Tibial artery (tissue), 4 donors: Measurements from ENCODE around the gene FILIP1.

ENCODE experiments used
- DNase-seq, 2 donors: peaks; one replicate each; pipeline ENCODE4 v3.0.0-alpha.2; 2019
- H3K27ac ChIP-seq, 2 donors: fragments of 200-600 bp; sonication (generic) in 1 of 2; 1 replicate in 1 of 2; 2 replicates in 1 of 2; pipeline ENCODE4 v1.5.1; 2018 to 2019; ENCODE audit warnings: mild to moderate bottlenecking in 1 of 2
- H3K27me3 ChIP-seq, 2 donors: fragments of 200-600 bp; sonication (generic) in 1 of 2; one replicate each; pipeline versions ENCODE4 v1.5.1 to v1.6.0; 2016 to 2019
- H3K36me3 ChIP-seq, 3 donors: fragments of 200-600 bp; sonication (generic) in 2 of 3; one replicate each; pipeline ENCODE4 v1.5.1; 2016 to 2019; ENCODE audit warnings: mild to moderate bottlenecking in 2 of 3
- H3K4me1 ChIP-seq, 4 donors: fragments of 200-600 bp; sonication (generic) in 2 of 4; 1 replicate in 3 of 4; 2 replicates in 1 of 4; pipeline ENCODE4 v1.5.1; 2016 to 2019
- H3K4me3 ChIP-seq, 2 donors: fragments of 200-600 bp; sonication (generic) in 1 of 2; 1 replicate in 1 of 2; 2 replicates in 1 of 2; pipeline ENCODE4 v1.5.1; 2018 to 2019; ENCODE audit warnings: mild to moderate bottlenecking in 2 of 2
- H3K9me3 ChIP-seq, 3 donors: fragments of 200-600 bp; sonication (generic) in 1 of 3; one replicate each; pipeline ENCODE4 v1.5.1; 2016 to 2019
- CTCF ChIP-seq, 2 experiments: fragments of 200-600 bp in 1 of 2; fragments of 450-650 bp in 1 of 2; IDR thresholded peaks; one replicate each; pipeline ENCODE4 v1.5.1; 2017 to 2019; ENCODE audit warnings: antibody characterized with exemption in 2 of 2, mild to moderate bottlenecking in 1 of 2, moderate library complexity in 1 of 2
- intact Hi-C: fragments of 100-400 bp; cut with DNase I; formaldehyde crosslinking; loops from one replicate; pipeline ENCODE4 v1.15.0; 2023; ENCODE audit warnings: low total_unique reads

FILIP1 gene

GRCh38 chr6:75246386-75246785 is 247.2 kb downstream of the FILIP1 start:
- Histone ChIP-seq H3K9me3 (no peaks in the 10 kb centered on the region), H3K27me3 (no peaks in the 10 kb centered on the region), H3K36me3 (no peaks in the 10 kb centered on the region), H3K27ac (no peak overlapping the region), H3K4me1 (peaks cover 0 to 23% (median 6%) of the 10 kb centered on the region in 4 donors), H3K4me3 (no peak overlapping the region)
- intact Hi-C loops, result no loop called here
- no peak for TF ChIP-seq CTCF (IDR thresholded peaks at IDR 0.05)
- DNase-seq, result no peak

GRCh38 chr6:75244063-75244584 is 249.5 kb downstream of the FILIP1 start:
- Histone ChIP-seq H3K27me3 (no peaks in the 10 kb centered on the region), H3K9me3 (no peaks in the 10 kb centered on the region), H3K27ac (peak overlapping the region; percentile 83 to 86), H3K4me3 (peak overlapping the region; percentile 62 to 64), H3K4me1 (peaks cover 0 to 31% (median 11%) of the 10 kb centered on the region in 4 donors), H3K36me3 (peaks cover 8 to 11% (median 10%) of the 10 kb centered on the region in 3 donors)
- no peak for TF ChIP-seq CTCF (IDR thresholded peaks at IDR 0.05)
- intact Hi-C loops, result no loop called here
- DNase-seq, result no peak

- H3K27me3 ChIP-seq, result no peaks in the 10 kb centered on the region
- peaks cover 0 to 31% (median 11%) of the 10 kb centered on the region in 4 donors for H3K4me1 ChIP-seq
- intact Hi-C loops, result no loop called here
- H3K9me3 ChIP-seq, result no peaks in the 10 kb centered on the region
- peaks cover 14 to 17% (median 15%) of the 10 kb centered on the region in 3 donors for H3K36me3 ChIP-seq
- peak within 1 kb of the TSS; percentile 83 to 86 for H3K27ac ChIP-seq
- no peak for TF ChIP-seq CTCF (IDR thresholded peaks at IDR 0.05)
- H3K4me3 ChIP-seq, result peak within 1 kb of the TSS; percentile 62 to 64
- DNase-seq, result peak; percentile 93 to 94
Measured at GRCh38 chr6:75243333-75244062, 250.1 kb downstream of the FILIP1 start, which contains the start of gene COX7A2. Gene COX7A2, minus strand, starts transcription at chr6:75243801. Its CDS starts 67 bp downstream, at chr6:75243734.
